GM19035 (cell line): ENCODE measurements around the gene THAP9.

Source experiments
- ATAC-seq: cut with Tn5 transposase; IDR thresholded peaks from one replicate; pipeline ENCODE4 v1.9.1; 2021; ENCODE audit not compliant: unreplicated experiment

Gene THAP9

GRCh38 chr4:82954212-82954611, 53.7 kb downstream of the THAP9 start:
- ATAC-seq, result no peak

GRCh38 chr4:82957045-82957444, 56.5 kb downstream of the THAP9 start:
- no peak for ATAC-seq

- ATAC-seq, result no peak
Measured at GRCh38 chr4:82965763-82966162, 65.2 kb downstream of the THAP9 start.

- ATAC-seq, result peak; percentile 60
Measured at GRCh38 chr4:82968972-82969371, 68.4 kb downstream of the THAP9 start.

DNA sequence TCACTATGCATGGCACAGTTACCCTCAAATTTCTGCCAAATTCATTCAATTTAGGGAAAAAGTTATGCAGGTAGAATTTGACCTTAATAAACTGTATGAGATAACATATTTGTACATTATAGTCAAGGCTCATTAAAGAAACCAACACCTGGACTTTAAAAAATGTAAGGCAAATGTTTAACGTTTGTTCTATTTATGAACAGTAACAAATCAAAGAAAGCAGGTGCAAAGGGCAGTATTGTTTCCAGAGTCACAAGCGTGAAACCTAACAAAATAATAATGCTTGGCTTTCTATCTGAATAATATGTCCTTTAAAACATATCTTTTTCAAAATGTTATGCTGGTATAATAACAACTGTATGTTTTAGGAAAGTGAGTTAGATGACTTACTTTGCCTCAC, 68.9 kb downstream of the THAP9 start:
- no peak for ATAC-seq
